ENCODE results near the gene SYT14.
"Not testable (repeated sequence)": the region's sequence is repeated elsewhere in the genome, so short reads cannot be mapped to it uniquely, and the experiment has no call there.

The SYT14 gene

DNA sequence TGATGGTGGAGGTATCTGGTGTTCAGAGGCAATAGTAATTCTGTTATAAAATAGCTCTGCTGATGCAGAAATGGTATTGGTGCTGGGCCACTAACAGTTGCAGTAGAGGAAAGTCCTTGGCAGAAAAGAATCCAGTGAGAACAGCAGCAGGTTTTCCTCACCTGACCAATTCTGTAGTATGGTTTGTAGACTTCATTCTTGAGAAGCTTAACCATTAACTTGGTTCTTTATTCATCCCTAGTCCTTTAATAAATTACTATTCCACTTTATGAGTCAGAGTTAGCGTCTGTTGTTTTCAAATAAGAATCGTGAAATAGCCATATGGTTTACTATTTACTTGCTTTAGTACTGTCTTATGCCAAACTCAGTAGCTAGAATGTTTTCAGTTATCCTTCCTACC lies 166.1 kb downstream of the SYT14 start:
- no peak for DNase-seq (ENCODE audit: low read depth in 4 of 4, low spot score in 1 of 4)

DNA sequence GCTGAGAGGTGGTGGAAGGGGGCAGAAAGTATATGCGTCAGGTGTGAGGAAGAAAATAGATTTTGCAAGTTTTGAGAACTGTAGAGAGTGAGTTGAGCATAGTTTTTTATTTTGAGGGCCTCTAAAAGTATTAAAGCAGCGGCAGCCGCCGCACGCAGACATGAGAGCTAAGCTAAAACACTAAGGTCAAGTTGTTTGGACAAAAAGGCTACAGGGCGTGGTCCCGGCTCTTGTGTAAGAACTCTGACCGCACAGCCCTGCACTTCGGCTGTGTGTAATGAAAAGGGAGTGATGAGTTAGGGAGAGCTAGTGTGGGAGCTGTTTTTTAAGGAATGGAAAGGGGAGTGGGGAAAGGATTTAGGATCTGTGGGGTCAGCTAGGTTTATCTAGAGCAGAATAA lies 174.9 kb downstream of the SYT14 start:
- DNase-seq (ENCODE audit: low read depth in 4 of 4, low spot score in 1 of 4), result not testable (repeated sequence)

GRCh38 chr1:210117198-210117597 lies 179.2 kb downstream of the SYT14 start:
- no peak for DNase-seq (ENCODE audit: low read depth in 4 of 4, low spot score in 1 of 4)

DNA sequence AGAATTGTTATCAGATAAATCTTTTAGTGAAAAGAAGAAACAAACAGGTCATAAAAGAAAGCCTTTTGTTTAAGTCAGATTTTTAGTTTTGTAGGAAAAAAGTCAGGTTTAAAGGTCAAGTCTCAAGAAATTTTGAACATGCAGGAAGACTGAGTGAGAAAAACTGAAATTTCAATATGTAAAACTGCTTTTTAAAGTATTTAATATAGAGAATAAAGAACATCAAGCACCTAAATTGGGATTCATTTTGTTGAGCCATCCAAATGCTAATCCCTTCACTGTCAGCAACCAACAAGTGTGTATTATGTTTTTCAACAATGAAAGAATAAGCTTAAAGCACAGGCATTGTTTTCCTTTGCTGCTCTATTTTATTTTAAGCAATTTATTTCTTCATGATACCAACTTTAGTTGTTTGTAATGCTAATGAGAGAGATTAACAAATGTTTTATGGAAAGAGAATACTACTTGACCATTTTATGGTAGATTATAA lies 179.7 kb downstream of the SYT14 start:
- DNase-seq (ENCODE audit: low read depth in 4 of 4, low spot score in 1 of 4), result no peak

DNA sequence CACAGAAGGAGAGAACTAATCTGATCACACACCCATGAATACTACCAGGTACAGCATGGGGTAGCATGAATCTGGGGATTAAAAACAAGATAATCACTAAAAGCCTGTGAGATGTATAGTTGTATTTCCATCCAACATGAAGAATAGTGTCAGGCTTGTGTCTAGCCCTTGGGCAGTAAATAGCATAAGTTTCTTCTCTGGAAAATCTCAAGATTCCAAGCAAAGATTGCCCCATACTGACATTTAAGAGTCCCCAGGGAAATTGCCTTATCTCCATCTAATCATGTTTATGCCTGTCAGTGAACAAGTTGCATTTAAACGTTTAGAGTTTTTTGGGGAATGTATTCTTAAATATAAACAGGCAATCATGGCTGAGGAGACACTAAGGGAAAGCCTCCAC lies 185.4 kb downstream of the SYT14 start:
- no peak for DNase-seq (ENCODE audit: low read depth in 4 of 4, low spot score in 1 of 4)

GRCh38 chr1:210123924-210124589 lies 186.0 kb downstream of the SYT14 start:
- no peak for DNase-seq (ENCODE audit: low read depth in 4 of 4, low spot score in 1 of 4)

GRCh38 chr1:210124736-210125135 lies 186.7 kb downstream of the SYT14 start:
- DNase-seq (ENCODE audit: low read depth in 4 of 4, low spot score in 1 of 4), result no peak

DNA sequence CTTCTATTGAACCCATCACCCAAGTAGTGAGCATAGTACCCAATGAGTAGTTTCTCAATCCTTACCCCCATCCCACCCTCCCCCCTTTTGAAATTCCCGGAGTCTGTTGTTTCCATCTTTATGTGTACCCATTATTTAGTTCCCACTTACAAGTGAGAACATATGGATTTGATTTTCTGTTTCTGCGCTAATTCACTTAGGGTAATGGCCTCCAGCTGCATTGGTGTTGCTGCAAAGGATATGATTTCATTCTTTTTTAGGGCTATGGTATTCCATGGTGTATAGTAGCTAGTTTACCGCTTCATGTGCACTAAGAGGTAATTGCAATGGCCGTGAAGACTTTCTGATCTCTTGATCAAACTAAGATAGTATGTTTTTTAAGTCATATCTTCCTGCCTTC lies 187.1 kb downstream of the SYT14 start:
- DNase-seq (ENCODE audit: low read depth in 4 of 4, low spot score in 1 of 4), result no peak

- DNase-seq (ENCODE audit: low read depth in 4 of 4, low spot score in 1 of 4), result no peak
These were observed 191.1 kb downstream of the SYT14 start for GRCh38 chr1:210129092-210129491.

DNA sequence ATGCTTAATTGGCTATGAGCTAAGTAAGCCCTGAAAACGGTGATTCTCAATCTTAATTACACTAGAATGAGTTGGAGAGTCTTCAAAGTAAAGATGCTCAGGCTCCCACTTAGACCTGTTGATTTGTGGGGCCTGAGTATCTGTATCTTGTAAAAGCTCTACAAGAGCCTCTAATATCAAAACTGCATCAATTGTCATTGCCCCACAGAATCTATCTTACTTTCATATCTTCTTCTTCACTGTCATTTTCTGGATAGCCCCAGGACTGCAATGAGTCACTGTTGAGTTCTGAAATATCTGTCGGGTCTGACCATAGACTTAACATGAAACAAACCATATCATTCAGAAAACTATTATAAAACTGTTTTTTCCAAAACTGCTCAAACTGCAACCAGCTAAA lies 191.7 kb downstream of the SYT14 start:
- DNase-seq (ENCODE audit: low read depth in 4 of 4, low spot score in 1 of 4), result no peak

DNA sequence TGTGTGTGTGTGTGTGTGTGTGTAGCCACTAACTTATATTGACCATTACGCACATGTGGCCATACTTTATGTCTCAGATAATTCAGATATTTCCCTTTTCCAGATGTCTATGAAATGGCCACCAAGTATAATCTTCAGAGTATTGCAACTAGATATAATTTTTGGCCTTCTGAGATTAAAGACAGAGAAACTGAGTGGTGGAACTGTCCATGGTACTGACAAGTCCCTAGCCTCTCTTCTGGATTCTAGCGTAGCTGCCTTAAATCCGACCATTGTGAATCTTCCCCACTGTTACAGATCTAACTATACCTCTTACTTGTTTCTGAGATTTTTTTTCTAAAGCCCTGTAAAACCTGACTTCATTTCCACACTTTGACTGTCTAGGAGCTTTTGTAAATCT lies 194.6 kb downstream of the SYT14 start:
- no peak for DNase-seq (ENCODE audit: low read depth in 4 of 4, low spot score in 1 of 4)

DNA sequence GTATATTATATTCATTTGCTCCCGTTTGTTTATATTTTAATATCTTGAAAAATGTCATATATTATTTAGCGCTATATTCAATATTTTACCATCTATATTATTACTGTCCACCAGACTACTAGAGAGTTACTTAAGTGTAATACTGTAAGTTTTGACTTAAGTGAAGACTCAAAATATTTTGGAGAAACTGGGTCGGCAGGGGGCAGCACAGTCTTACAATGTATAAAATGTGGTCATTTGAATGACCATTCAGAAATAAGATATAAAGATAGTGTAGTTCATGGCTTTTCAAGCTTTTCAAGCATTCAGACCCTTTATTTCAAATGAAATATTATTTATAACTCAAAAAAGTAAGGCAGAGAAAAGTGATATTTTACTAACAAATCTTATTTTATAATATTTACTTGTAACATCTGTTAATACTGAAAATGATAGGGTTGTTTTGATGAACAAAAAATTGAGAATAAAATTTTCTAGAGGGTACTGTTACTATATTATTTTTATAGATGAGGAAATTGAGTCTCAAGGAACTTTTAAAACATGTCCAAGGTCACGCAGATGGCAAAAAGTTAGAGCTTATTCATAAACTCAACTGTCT lies 205.5 kb downstream of the SYT14 start:
- peak; percentile 15 to 36 (median 22) for DNase-seq (ENCODE audit: low read depth in 4 of 4, low spot score in 1 of 4)

DNA sequence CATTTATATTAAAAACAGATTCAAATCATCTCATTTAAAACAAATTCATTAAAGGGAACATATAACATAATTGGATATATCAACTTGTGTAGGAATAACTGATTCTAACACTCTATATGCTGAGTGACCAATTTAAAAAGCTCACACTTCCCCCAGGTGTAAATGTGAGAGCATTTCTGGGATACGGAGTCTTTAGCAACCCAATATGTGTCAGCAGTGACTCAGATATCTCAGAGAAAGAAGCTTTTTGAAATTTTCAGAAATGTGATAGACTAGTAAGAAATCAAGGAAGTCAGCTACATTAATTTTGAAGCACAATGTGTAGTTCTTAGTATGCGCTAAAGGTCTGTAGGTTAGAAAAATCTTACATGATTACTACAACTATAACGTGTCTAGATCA lies 206.7 kb downstream of the SYT14 start:
- DNase-seq (ENCODE audit: low read depth in 4 of 4, low spot score in 1 of 4), result no peak

GRCh38 chr1:210151052-210151672 lies 213.1 kb downstream of the SYT14 start:
- no peak for DNase-seq (ENCODE audit: low read depth in 4 of 4, low spot score in 1 of 4)

GRCh38 chr1:210159211-210159610 lies 221.2 kb downstream of the SYT14 start:
- DNase-seq (ENCODE audit: low read depth in 4 of 4, low spot score in 1 of 4), result no peak

GRCh38 chr1:210170220-210170619 lies 232.2 kb downstream of the SYT14 start:
- no peak for DNase-seq (ENCODE audit: low read depth in 4 of 4, low spot score in 1 of 4)

- no peak for DNase-seq (ENCODE audit: low read depth in 4 of 4, low spot score in 1 of 4)
These were observed 236.1 kb downstream of the SYT14 start for GRCh38 chr1:210174133-210174532.

- DNase-seq (ENCODE audit: low read depth in 4 of 4, low spot score in 1 of 4), result no peak
These were observed 247.0 kb downstream of the SYT14 start for GRCh38 chr1:210185063-210185462.

DNA sequence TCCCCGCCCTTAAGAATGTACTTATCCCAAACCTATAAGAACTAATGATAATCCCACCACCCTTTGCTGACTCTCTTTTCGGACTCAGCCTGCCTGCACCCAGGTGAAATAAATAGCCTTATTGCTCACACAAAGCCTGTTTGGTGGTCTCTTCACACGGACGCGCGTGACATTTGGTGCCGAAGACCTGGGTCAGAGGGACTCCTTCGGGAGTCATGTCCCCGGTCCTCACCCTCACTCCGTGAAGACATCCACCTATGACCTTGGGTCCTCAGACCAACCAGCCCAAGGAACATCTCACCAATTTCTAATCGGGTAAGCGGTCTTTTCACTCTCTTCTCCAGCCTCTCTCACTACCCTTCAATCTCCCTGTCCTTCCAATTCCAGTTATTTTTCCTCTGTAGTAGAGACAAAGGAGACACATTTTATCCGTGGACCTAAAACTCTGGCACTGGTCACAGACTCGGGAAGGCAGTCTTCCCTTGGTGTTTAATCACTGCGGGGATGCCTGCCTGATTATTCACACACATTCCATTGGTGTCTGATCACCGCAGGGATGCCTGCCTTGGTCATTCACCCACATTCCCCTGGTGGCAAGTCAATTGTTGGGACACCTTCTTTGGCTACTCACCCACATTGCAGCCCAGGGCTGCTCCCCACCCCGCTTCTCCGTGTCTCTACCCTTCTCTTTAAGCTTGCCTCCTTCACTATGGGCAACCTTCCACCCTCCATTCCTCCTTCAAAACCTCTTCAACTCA lies 250.0 kb downstream of the SYT14 start:
- not testable (repeated sequence) for DNase-seq (ENCODE audit: low read depth in 4 of 4, low spot score in 1 of 4)

GRCh38 chr1:210189426-210189825 lies 251.4 kb downstream of the SYT14 start:
- DNase-seq (ENCODE audit: low read depth in 4 of 4, low spot score in 1 of 4), result no peak

GRCh38 chr1:210195635-210196160 lies 257.7 kb downstream of the SYT14 start:
- DNase-seq (ENCODE audit: low read depth in 4 of 4, low spot score in 1 of 4), result no peak

- not testable (repeated sequence) for DNase-seq (ENCODE audit: low read depth in 4 of 4, low spot score in 1 of 4)
These were observed 258.2 kb downstream of the SYT14 start for GRCh38 chr1:210196266-210196665.

Measured in stimulated activated CD4-positive, alpha-beta T cell treated with anti-CD3 and anti-CD28 coated beads, Interleukin-1b, Interleukin-23, amount 100 ng/mL, for 24 hours (primary cell).